NCI-H2171 treated with DMSO at 0.1 percent for 48 hours (cell line): ENCODE measurements around the gene UBAP1.
A peak's percentile ranks its signal among the peaks of the same experiment; 100 is the strongest.
"Not testable (repeated sequence)": the region's sequence is repeated elsewhere in the genome, so short reads cannot be mapped to it uniquely, and the experiment has no call there.

Experiments
- DNase-seq: peaks from one replicate; lab custom pipeline; 2025; lab: John Stamatoyannopoulos, UW

The UBAP1 gene

GRCh38 chr9:34262971-34263370 is 84.1 kb downstream of the UBAP1 start:
- DNase-seq, result no peak

GRCh38 chr9:34267660-34268059 is 88.8 kb downstream of the UBAP1 start:
- DNase-seq, result no peak

- no peak for DNase-seq
These were observed 92.6 kb downstream of the UBAP1 start for GRCh38 chr9:34271265-34272006.

GRCh38 chr9:34272101-34272541 is 93.3 kb downstream of the UBAP1 start:
- no peak for DNase-seq

GRCh38 chr9:34273588-34273987 is 94.7 kb downstream of the UBAP1 start:
- not testable (repeated sequence) for DNase-seq

GRCh38 chr9:34275811-34276210 is 97.0 kb downstream of the UBAP1 start:
- no peak for DNase-seq

- DNase-seq, result no peak
These were observed 97.9 kb downstream of the UBAP1 start for GRCh38 chr9:34276772-34277171.

GRCh38 chr9:34279411-34279810 is 100.6 kb downstream of the UBAP1 start:
- peak; percentile 74 for DNase-seq

GRCh38 chr9:34282096-34282495 is 103.3 kb downstream of the UBAP1 start:
- DNase-seq, result no peak

GRCh38 chr9:34289159-34289558 is 110.3 kb downstream of the UBAP1 start:
- DNase-seq, result no peak

GRCh38 chr9:34291023-34291422 is 112.2 kb downstream of the UBAP1 start:
- no peak for DNase-seq

GRCh38 chr9:34291423-34291822 is 112.6 kb downstream of the UBAP1 start:
- DNase-seq, result no peak

GRCh38 chr9:34292552-34292951 is 113.7 kb downstream of the UBAP1 start:
- DNase-seq, result no peak

GRCh38 chr9:34301064-34301463 is 122.2 kb downstream of the UBAP1 start:
- not testable (repeated sequence) for DNase-seq
